Upper lobe of right lung (tissue), 1 donor: ENCODE data around the gene MICALL1. TPM values are rescaled to one million over a fixed set of nuclear protein-coding genes. Genes with fewer than 3 reads are reported as not detected.
A peak's percentile ranks its signal among the peaks of the same experiment; 100 is the strongest.

ENCODE experiments used
- ATAC-seq: fragments of 200-7000 bp; cut with Tn5 transposase; one replicate; pipeline ENCODE4 v1.9.1; 2020; ENCODE audit warnings: mild to moderate bottlenecking, moderate library complexity
- DNase-seq: peaks from one replicate; pipeline ENCODE4 v3.0.0-alpha.2; 2020
- H3K27ac ChIP-seq: fragments of 200-600 bp; one replicate; pipeline ENCODE4 v1.8.0; 2022
- H3K27me3 ChIP-seq: fragments of 200-600 bp; one replicate; pipeline ENCODE4 v1.8.0; 2022; ENCODE audit warnings: mild to moderate bottlenecking
- H3K36me3 ChIP-seq: fragments of 200-600 bp; one replicate; pipeline ENCODE4 v1.8.0; 2022
- H3K4me1 ChIP-seq: fragments of 200-600 bp; one replicate; pipeline ENCODE4 v1.8.0; 2022
- H3K4me3 ChIP-seq: fragments of 200-600 bp; one replicate; pipeline ENCODE4 v1.8.0; 2022; ENCODE audit warnings: mild to moderate bottlenecking
- H3K9me3 ChIP-seq: fragments of 200-600 bp; one replicate; pipeline ENCODE4 v1.8.0; 2022
- intact Hi-C: fragments of 100-400 bp; cut with DNase I; formaldehyde crosslinking; loops from one replicate; pipeline ENCODE4 v1.11.0; 2022
- total RNA-seq: library from RNA; stranded (reverse); fragmentation: NEBNext Ultra II Directional; extraction: Animal tissue kit (Norgen Biotek cat#: 25700); gene quantifications from one replicate; pipeline ENCODE4 v1.2.1, GENCODE V29; 2021
- TF ChIP-seq, protein P1 (sequence below): fragments of 200-600 bp; IDR thresholded peaks from one replicate; pipeline ENCODE4 v1.8.0; 2022; ENCODE audit warnings: antibody characterized with exemption
- donor health status: DM: no; HTN: yes; CAD: no; lungs with severe emphysema.

MICALL1 gene
- total RNA-seq, 1 donor from 2014 or later, result 37.4 TPM

DNA sequence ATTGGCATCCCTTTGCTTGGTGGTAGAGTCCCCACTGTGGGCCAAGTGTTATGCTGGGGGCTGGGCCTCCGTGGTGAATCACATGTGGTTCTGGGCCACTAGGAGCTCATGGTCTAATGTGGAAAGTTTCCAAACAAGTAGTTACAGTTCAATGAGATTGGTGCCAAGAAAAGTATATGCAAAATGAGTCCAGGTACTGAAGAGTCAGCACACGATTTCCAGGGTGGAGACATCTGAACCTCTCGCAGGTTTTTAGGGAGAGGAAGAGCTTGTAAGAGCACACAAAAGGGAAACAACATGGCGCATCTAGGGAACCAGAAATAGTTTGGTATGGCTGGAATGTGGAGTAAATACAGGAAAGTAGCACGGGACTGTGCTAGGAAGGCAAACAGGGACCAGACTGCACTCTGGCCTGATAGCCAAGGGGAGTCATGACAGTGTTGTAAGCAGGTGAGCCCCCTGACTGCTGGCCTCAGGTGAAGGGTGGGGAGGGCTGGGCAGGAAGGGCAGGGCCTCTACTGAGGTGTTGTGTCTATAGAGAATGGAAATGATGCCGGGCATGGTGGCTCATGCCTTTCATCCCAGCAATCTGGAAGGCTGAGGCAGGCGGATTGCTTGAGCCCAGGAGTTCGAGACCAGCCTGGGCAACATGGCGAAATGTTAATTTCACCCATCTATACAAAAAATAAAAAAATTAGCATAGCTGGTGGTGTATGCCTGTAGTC lies 60.0 kb downstream of the MICALL1 start:
- intact Hi-C loops, result loop anchor here (10.0 kb wide), 1 partner anchor 81 kb away; no protein-coding TSS in a partner anchor
- DNase-seq (no peak), ATAC-seq (peak; percentile 27)
- Histone ChIP-seq H3K4me1 (no peaks in the 10 kb centered on the region), H3K9me3 (no peaks in the 10 kb centered on the region), H3K36me3 (peaks cover 46% of the 10 kb centered on the region), H3K27me3 (no peaks in the 10 kb centered on the region), H3K27ac (no peak overlapping the region), H3K4me3 (no peak overlapping the region)
- TF ChIP-seq, protein P1, sequence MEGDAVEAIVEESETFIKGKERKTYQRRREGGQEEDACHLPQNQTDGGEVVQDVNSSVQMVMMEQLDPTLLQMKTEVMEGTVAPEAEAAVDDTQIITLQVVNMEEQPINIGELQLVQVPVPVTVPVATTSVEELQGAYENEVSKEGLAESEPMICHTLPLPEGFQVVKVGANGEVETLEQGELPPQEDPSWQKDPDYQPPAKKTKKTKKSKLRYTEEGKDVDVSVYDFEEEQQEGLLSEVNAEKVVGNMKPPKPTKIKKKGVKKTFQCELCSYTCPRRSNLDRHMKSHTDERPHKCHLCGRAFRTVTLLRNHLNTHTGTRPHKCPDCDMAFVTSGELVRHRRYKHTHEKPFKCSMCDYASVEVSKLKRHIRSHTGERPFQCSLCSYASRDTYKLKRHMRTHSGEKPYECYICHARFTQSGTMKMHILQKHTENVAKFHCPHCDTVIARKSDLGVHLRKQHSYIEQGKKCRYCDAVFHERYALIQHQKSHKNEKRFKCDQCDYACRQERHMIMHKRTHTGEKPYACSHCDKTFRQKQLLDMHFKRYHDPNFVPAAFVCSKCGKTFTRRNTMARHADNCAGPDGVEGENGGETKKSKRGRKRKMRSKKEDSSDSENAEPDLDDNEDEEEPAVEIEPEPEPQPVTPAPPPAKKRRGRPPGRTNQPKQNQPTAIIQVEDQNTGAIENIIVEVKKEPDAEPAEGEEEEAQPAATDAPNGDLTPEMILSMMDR, result no peak

DNA sequence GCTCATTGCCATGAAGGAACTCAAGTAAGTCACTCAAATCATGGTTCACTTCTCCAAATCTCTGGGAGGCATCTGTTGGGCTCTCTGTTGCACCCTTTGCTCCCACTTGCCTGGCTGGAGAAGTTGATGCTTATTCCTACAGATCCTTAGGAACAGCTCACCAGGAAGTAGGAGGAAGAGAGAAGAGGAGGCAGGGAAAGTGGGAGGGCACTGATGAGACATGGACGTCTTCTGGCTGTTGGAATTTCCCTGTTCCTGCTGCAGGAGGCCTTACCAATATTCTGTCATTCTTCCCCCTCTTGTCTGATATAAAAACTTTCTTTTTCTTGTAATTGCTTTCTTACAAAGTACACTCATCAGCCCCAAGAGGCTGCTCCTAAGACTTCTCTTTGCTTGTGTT lies 61.0 kb downstream of the MICALL1 start:
- Histone ChIP-seq H3K36me3 (peaks cover 35% of the 10 kb centered on the region), H3K27me3 (no peaks in the 10 kb centered on the region), H3K9me3 (no peaks in the 10 kb centered on the region), H3K4me3 (no peak overlapping the region), H3K4me1 (no peaks in the 10 kb centered on the region), H3K27ac (no peak overlapping the region)
- DNase-seq (no peak), ATAC-seq (no peak)
- TF ChIP-seq, protein P1, result no peak
- intact Hi-C loops, result loop anchor here (10.0 kb wide), 1 partner anchor 82 kb away; no protein-coding TSS in a partner anchor

DNA sequence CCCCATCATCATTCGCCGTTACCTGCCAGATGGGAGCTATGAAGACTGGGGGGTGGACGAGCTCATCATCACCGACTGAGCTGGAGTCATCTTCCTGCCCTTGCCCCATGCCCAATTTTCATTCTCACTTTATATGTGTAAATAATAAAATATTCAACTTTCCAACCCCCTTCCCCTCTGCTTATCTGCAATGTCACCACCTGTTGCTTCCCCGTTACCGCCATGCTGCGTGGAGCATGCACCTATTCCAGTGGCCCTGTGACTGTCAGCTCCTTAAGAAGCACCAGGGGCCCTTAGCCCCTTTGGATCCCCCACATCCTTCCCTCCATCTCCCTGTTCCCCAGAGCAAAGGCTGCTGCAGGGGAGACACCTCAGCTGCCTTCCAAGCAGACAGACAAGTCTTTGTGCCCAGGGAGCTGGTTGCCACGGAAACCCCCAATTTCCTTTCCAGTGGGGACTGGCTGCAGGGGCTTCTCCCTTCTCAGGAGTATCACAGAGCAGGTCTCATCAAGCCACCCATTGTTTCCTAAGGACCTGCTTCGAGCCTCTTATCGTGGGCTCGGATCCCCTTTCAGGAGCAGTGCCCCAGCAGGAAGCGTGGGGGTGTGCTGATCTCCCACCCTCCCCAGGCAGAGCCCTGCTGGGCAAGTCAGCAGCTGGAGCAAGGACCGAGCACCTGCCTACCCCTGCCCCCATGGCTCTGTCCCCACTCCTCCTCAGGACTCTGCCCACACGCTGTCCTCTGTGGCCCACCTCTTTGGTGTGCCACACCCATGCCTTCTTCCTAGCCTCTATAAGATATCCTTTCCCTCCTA lies 61.7 kb downstream of the MICALL1 start:
- H3K27ac ChIP-seq, result no peak overlapping the region
- no peak for DNase-seq

DNA sequence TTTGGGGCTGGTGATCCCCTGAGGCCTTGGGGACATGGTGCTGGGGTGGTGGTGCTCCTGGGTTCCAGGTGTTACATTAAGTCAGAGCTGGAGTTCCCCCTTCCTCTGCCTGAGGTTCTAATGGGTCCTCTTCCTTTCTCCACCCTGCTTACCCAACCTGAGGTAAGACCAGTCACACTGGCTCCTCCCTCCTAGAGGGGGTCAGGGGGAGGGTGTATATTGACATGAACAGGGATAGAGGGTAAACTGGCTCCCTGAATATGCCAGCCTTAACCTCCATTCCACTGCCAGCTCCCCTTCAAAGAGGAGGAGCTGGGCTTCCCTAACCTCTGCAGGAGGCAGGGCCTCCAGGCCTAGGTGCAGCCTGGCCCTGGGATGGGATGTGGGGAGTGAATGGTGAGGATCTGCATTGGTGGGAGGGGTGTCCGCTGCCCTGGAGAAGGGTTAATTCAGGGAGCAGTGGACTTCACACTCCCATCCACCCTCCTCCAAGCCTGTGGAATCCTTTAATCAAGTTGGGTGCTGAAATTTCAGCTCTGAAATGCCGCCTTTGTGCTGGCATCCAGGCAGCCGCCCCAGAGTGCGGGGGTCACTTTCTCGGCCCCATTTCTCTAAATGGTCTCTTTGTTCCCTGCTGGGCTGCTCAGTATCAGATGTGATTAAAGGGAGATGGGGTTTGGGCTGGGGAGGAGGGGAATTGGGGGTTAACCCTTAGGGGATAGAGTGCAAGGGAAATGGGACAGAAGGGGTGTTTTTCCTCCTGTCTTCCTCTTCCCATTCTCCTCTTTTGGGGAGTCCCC lies 62.6 kb downstream of the MICALL1 start:
- intact Hi-C loops, result loop anchor here (10.0 kb wide), 1 partner anchor 84 kb away; no protein-coding TSS in a partner anchor
- Histone ChIP-seq H3K4me3 (no peak overlapping the region), H3K4me1 (no peaks in the 10 kb centered on the region), H3K27me3 (no peaks in the 10 kb centered on the region), H3K27ac (no peak overlapping the region), H3K36me3 (peaks cover 30% of the 10 kb centered on the region), H3K9me3 (no peaks in the 10 kb centered on the region)
- TF ChIP-seq, protein P1, result no peak
- DNase-seq (no peak), ATAC-seq (no peak)

More for the DNA sequence above, 61.7 kb downstream of the MICALL1 start:
- Histone ChIP-seq H3K9me3 (no peaks in the 10 kb centered on the region), H3K4me1 (no peaks in the 10 kb centered on the region), H3K27me3 (no peaks in the 10 kb centered on the region), H3K36me3 (peaks cover 36% of the 10 kb centered on the region), H3K4me3 (no peak overlapping the region)
- intact Hi-C loops, result loop anchor here (10.0 kb wide), 1 partner anchor 83 kb away; no protein-coding TSS in a partner anchor
- no peak for ATAC-seq
- TF ChIP-seq, protein P1, result no peak

DNA sequence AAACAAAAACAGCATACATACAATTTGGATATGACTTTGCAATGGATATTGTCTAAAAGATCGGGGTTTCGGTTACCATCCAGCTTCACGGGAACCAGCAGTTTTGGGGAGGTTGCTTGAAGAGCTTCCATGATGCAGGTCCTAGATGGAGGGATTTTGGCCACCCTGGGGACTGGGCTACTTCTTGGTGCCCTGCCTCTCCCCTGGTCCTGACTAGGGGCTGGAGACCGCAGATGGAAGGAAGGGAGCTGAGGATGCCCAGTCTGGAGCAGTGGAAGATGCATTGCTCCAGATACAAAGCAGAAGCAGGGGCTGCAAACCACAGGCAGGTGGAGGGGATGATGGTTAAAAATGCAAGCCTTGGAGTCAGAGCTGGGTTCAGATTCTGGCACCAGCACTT lies 64.8 kb downstream of the MICALL1 start:
- intact Hi-C loops, result no loop called here
- no peaks in the 10 kb centered on the region for H3K4me1 ChIP-seq
- peaks cover 34% of the 10 kb centered on the region for H3K36me3 ChIP-seq

More for the DNA sequence above, 64.8 kb downstream of the MICALL1 start:
- TF ChIP-seq, protein P1, result no peak
- Histone ChIP-seq H3K9me3 (no peaks in the 10 kb centered on the region), H3K4me3 (no peak overlapping the region), H3K27me3 (no peaks in the 10 kb centered on the region), H3K27ac (no peak overlapping the region)
- DNase-seq (no peak), ATAC-seq (no peak)
